NCI-H1048 (cell line): ENCODE results near the gene CEP70.
"Not testable (repeated sequence)": the region's sequence is repeated elsewhere in the genome, so short reads cannot be mapped to it uniquely, and the experiment has no call there.

Experiments
- DNase-seq: peaks from one replicate; lab custom pipeline; 2025; lab: John Stamatoyannopoulos, UW

CEP70 gene

GRCh38 chr3:138594150-138594934 is at the start of gene CEP70:
Gene CEP70 (minus strand): TSS chr3:138594260. CDS start chr3:138572927, 21,333 bp downstream.
- no peak for DNase-seq

- DNase-seq = no peak
Measured at GRCh38 chr3:138642927-138643253, 48.8 kb upstream of the CEP70 start.

- DNase-seq = no peak
Measured at GRCh38 chr3:138642226-138642926, 48.3 kb upstream of the CEP70 start.

GRCh38 chr3:138640537-138640936 is 46.5 kb upstream of the CEP70 start:
- no peak for DNase-seq

GRCh38 chr3:138638641-138639040 is 44.6 kb upstream of the CEP70 start:
- no peak for DNase-seq

GRCh38 chr3:138629526-138629925 is 35.5 kb upstream of the CEP70 start:
- no peak for DNase-seq

GRCh38 chr3:138625707-138626365 is 31.8 kb upstream of the CEP70 start:
- no peak for DNase-seq

GRCh38 chr3:138624518-138624917 is 30.5 kb upstream of the CEP70 start:
- no peak for DNase-seq

- no peak for DNase-seq
Measured at GRCh38 chr3:138620431-138620830, 26.4 kb upstream of the CEP70 start.

- no peak for DNase-seq
Measured at GRCh38 chr3:138615462-138615861, 21.4 kb upstream of the CEP70 start.

GRCh38 chr3:138609898-138610266 is 15.8 kb upstream of the CEP70 start:
- DNase-seq = no peak

- peak; percentile 10 for DNase-seq
Measured at GRCh38 chr3:138608322-138609135, 14.5 kb upstream of the CEP70 start, which contains the start of gene FAIM. Gene FAIM (plus strand): TSS chr3:138608771. CDS start chr3:138619727, 10,956 bp downstream.

GRCh38 chr3:138604106-138604595 is 10.1 kb upstream of the CEP70 start:
- DNase-seq = not testable (repeated sequence)

- DNase-seq = not testable (repeated sequence)
Measured at GRCh38 chr3:138601661-138602060, 7.6 kb upstream of the CEP70 start.

- DNase-seq = no peak
Measured at GRCh38 chr3:138600100-138600745, 6.2 kb upstream of the CEP70 start.

GRCh38 chr3:138598534-138598933 is 4.5 kb upstream of the CEP70 start:
- no peak for DNase-seq

- DNase-seq = not testable (repeated sequence)
Measured at GRCh38 chr3:138597186-138597976, 3.3 kb upstream of the CEP70 start.

- no peak for DNase-seq
Measured at GRCh38 chr3:138594935-138595610, 1.0 kb upstream of the CEP70 start.

GRCh38 chr3:138593488-138594149 is 441 bp downstream of the CEP70 start:
- no peak for DNase-seq
